ENCODE results near the gene KATNAL1. TPM values are rescaled to one million over a fixed set of nuclear protein-coding genes. Genes with fewer than 3 reads are reported as not detected.

Gene KATNAL1
- total RNA-seq, 1 donor from 2014 or later: 46.9 TPM

DNA sequence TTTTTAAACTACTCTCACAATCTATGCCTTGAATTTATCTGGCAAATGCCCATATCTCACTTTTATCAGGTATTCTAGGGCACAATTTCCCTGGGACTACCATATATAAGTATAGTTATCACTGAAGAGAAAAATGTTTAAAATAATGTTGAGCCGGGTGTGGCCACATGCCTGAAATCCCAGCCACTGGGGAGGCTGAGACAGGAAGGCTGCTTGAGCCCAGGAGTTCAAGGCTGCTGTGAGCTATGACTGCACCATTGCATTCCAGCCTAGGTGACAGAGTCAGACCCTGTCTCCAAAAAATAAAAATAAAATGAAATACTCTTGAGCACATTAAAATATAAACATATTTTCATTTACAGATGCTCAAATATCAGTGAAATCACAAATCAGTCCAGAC is 4.1 kb downstream of the KATNAL1 start:
- H3K27me3 ChIP-seq (ENCODE audit: low read depth): no peaks in the 10 kb centered on the region
- DNase-seq: no peak
- intact Hi-C loops (cut with micrococcal nuclease): no loop called here

DNA sequence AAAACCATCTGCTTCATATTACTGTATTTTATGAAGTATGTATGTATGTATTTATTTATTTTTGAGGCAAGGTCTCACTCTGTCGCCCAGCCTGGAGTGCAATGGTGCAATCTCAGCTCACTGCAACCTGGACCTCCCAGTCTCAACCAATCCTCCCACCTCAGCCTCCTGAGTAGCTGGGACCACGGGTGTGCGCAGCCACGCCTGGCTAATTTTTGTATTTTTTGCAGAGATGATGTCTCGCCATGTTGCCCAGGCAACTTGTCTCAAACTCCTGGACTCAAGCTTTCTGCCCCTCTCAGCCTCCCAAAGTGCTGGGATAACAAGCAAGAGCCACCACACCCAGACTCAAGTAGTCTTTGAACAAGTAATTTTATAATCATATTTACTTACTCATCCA is 5.5 kb downstream of the KATNAL1 start:
- H3K27me3 ChIP-seq (ENCODE audit: low read depth): no peaks in the 10 kb centered on the region
- H3K4me3 ChIP-seq: no peak overlapping the region
- no peaks in the 10 kb centered on the region for H3K36me3 ChIP-seq
- H3K27ac ChIP-seq (replicated peaks): no peak overlapping the region
- H3K9me3 ChIP-seq (replicated peaks): no peaks in the 10 kb centered on the region
- H3K4me1 ChIP-seq: peaks cover 55% of the 10 kb centered on the region
- TF ChIP-seq, protein P1, sequence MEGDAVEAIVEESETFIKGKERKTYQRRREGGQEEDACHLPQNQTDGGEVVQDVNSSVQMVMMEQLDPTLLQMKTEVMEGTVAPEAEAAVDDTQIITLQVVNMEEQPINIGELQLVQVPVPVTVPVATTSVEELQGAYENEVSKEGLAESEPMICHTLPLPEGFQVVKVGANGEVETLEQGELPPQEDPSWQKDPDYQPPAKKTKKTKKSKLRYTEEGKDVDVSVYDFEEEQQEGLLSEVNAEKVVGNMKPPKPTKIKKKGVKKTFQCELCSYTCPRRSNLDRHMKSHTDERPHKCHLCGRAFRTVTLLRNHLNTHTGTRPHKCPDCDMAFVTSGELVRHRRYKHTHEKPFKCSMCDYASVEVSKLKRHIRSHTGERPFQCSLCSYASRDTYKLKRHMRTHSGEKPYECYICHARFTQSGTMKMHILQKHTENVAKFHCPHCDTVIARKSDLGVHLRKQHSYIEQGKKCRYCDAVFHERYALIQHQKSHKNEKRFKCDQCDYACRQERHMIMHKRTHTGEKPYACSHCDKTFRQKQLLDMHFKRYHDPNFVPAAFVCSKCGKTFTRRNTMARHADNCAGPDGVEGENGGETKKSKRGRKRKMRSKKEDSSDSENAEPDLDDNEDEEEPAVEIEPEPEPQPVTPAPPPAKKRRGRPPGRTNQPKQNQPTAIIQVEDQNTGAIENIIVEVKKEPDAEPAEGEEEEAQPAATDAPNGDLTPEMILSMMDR (IDR thresholded peaks at IDR 0.05; ENCODE audit: borderline replicate concordance): no peak
- intact Hi-C loops (cut with micrococcal nuclease): no loop called here
- DNase-seq: no peak

More for the DNA sequence above, 4.1 kb downstream of the KATNAL1 start:
- H3K4me3 ChIP-seq: no peak overlapping the region
- H3K27ac ChIP-seq (replicated peaks): no peak overlapping the region
- TF ChIP-seq, protein P1 (IDR thresholded peaks at IDR 0.05; ENCODE audit: borderline replicate concordance): no peak
- peaks cover 68% of the 10 kb centered on the region for H3K4me1 ChIP-seq
- H3K36me3 ChIP-seq: no peaks in the 10 kb centered on the region
- no peaks in the 10 kb centered on the region for H3K9me3 ChIP-seq (replicated peaks)

DNA sequence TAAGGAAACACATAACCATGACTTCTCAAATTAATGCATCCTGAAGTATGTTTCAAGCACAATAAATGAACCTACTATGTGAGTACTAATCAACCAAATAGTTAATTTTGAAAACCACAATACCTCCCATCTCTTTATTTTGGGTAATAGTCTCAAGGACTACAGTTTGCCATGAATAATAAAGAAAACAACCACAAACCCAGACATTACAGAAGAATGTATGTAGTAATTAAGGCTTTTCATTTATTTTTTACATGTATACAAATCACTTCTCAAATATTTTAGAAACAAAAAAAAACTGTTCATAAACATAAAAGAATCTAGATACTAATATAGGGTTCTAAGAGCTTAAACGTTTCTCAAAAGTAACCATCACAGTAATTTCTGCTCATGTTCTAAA is 6.8 kb downstream of the KATNAL1 start:
- Histone ChIP-seq H3K4me1 (peaks cover 43% of the 10 kb centered on the region), H3K4me3 (no peak overlapping the region), H3K27me3 (ENCODE audit: low read depth) (no peaks in the 10 kb centered on the region), H3K27ac (replicated peaks) (no peak overlapping the region), H3K36me3 (no peaks in the 10 kb centered on the region), H3K9me3 (replicated peaks) (no peaks in the 10 kb centered on the region)
- TF ChIP-seq, protein P1 (IDR thresholded peaks at IDR 0.05; ENCODE audit: borderline replicate concordance): no peak
- intact Hi-C loops (cut with micrococcal nuclease): no loop called here
- DNase-seq: no peak

DNA sequence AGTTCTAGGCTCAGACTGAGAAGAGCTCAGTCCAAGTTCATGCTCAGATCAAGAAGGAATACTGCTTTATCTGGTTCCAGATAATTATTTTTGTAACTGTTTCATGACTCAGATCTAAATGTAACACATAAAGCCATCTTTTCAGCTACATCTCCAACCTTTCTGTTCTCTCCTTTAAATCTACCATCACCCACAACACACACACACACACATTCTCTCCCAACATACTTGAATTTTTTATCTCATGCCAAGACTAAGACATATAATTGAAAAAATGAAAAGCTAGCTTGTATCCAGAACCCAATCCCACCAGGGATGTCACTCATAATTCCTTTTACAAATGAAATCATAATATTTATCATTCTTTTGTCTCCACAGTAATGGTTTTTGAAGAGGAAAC is 7.6 kb downstream of the KATNAL1 start:
- TF ChIP-seq, protein P1 (IDR thresholded peaks at IDR 0.05; ENCODE audit: borderline replicate concordance): no peak
- no peaks in the 10 kb centered on the region for H3K9me3 ChIP-seq (replicated peaks)
- H3K4me3 ChIP-seq: no peak overlapping the region
- no peak overlapping the region for H3K27ac ChIP-seq (replicated peaks)
- H3K27me3 ChIP-seq (ENCODE audit: low read depth): no peaks in the 10 kb centered on the region
- H3K4me1 ChIP-seq: peaks cover 36% of the 10 kb centered on the region
- H3K36me3 ChIP-seq: no peaks in the 10 kb centered on the region
- intact Hi-C loops (cut with micrococcal nuclease): no loop called here
- no peak for DNase-seq

DNA sequence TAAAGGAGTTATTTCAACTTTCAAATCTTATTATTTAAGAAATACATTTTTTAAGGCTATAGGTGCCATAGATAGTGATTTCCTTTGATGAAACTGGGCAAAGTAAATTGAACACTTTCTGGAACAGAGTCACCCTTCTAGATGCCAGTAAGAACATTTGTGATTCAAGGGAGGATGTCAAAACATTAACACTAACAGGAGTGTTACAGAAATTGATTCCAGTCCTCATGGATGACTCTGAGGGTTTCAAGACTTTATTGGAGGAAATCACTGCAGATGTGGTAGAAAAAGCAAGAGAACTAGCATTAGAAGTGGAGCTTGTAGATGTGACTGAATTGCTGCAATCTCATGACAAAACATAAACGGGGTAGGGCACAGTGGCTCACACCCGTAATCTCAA is 12.2 kb downstream of the KATNAL1 start:
- no peak overlapping the region for H3K27ac ChIP-seq (replicated peaks)
- no peak overlapping the region for H3K4me3 ChIP-seq
- DNase-seq: no peak
- intact Hi-C loops (cut with micrococcal nuclease): no loop called here
- no peaks in the 10 kb centered on the region for H3K27me3 ChIP-seq (ENCODE audit: low read depth)
- TF ChIP-seq, protein P1 (IDR thresholded peaks at IDR 0.05; ENCODE audit: borderline replicate concordance): no peak
- no peaks in the 10 kb centered on the region for H3K9me3 ChIP-seq (replicated peaks)
- peaks cover 22% of the 10 kb centered on the region for H3K4me1 ChIP-seq
- no peaks in the 10 kb centered on the region for H3K36me3 ChIP-seq

DNA sequence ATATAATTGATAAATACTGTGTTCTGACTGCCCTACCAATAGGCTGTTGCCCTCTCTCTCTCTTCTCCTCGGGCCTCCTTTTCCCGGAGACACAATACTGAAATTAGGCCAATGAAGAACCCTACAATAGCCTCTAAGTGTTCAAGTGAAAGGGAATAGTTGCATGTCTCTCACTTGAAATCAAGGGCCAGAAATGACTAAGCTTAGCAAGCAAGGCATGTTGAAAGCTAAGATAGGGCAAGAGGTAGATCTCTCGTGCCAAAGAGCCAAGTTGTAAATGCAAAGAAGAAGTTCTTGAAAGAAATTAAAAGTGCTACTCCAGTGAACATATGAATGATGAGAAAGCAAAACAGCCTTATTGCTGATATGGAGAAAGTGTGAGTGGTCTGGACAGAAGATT is 13.3 kb downstream of the KATNAL1 start:
- peaks cover 27% of the 10 kb centered on the region for H3K4me1 ChIP-seq
- H3K27ac ChIP-seq (replicated peaks): no peak overlapping the region
- intact Hi-C loops (cut with micrococcal nuclease): no loop called here
- no peak for DNase-seq
- no peaks in the 10 kb centered on the region for H3K27me3 ChIP-seq (ENCODE audit: low read depth)
- H3K9me3 ChIP-seq (replicated peaks): no peaks in the 10 kb centered on the region
- no peaks in the 10 kb centered on the region for H3K36me3 ChIP-seq
- no peak overlapping the region for H3K4me3 ChIP-seq
- TF ChIP-seq, protein P1 (IDR thresholded peaks at IDR 0.05; ENCODE audit: borderline replicate concordance): no peak

All from left ventricle myocardium inferior (tissue), 1 donor.